Uterus (tissue), 2 donors: ENCODE results near the gene ZNF880.

Experiments used
- POLR2A ChIP-seq, 2 donors: fragments of 450-650 bp; IDR thresholded peaks; one replicate each; pipeline ENCODE4 v1.6.1; 2016; ENCODE audit warnings: antibody characterized with exemption in 2 of 2, mild to moderate bottlenecking in 1 of 2, moderate library complexity in 1 of 2
- TF ChIP-seq, protein P1 (sequence below), 4 experiments: fragments of 200-600 bp in 2 of 4; fragments of 450-650 bp in 2 of 4; sonication (generic) in 2 of 4; IDR thresholded peaks; one replicate each; pipeline ENCODE4 v1.5.1; 2016 to 2019; ENCODE audit warnings: antibody characterized with exemption in 4 of 4, mild to moderate bottlenecking in 2 of 4, moderate library complexity in 1 of 4

DNA sequence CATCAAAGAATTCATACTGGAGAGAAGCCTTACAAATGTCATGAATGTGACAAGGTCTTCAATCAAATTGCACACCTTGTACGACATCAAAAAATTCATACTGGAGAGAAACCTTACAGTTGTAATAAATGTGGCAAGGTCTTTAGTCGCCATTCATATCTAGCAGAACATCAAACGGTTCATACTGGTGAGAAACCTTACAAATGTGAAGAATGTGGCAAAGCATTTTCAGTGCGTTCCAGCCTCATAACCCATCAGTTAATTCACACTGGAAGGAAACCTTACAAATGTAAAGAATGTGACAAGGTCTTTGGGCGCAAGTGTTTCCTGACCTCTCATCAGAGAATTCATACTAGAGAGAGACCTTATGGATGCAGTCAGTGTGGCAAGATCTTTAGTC is 46.0 kb downstream of the ZNF880 start:
- TF ChIP-seq, protein P1, sequence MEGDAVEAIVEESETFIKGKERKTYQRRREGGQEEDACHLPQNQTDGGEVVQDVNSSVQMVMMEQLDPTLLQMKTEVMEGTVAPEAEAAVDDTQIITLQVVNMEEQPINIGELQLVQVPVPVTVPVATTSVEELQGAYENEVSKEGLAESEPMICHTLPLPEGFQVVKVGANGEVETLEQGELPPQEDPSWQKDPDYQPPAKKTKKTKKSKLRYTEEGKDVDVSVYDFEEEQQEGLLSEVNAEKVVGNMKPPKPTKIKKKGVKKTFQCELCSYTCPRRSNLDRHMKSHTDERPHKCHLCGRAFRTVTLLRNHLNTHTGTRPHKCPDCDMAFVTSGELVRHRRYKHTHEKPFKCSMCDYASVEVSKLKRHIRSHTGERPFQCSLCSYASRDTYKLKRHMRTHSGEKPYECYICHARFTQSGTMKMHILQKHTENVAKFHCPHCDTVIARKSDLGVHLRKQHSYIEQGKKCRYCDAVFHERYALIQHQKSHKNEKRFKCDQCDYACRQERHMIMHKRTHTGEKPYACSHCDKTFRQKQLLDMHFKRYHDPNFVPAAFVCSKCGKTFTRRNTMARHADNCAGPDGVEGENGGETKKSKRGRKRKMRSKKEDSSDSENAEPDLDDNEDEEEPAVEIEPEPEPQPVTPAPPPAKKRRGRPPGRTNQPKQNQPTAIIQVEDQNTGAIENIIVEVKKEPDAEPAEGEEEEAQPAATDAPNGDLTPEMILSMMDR (IDR thresholded peaks at IDR 0.05): no peak
- no peak for TF ChIP-seq POLR2A (IDR thresholded peaks at IDR 0.05)
